RWPE1 (cell line): Measurements from ENCODE around the gene YTHDF1.
"Not testable (repeated sequence)": the region's sequence is repeated elsewhere in the genome, so short reads cannot be mapped to it uniquely, and the experiment has no call there.

Experiments
- CTCF ChIA-PET: fragments of 350-600 bp; sonication (Branson Sonifier 250); formaldehyde crosslinking; extraction: SDS; loops from one replicate; lab custom pipeline; 2021; lab: Yijun Ruan, JAX
- POLR2A ChIA-PET: fragments of 400-600 bp; formaldehyde crosslinking; extraction: SDS; loops from one replicate; lab custom pipeline; 2020; ENCODE audit warnings: antibody characterized with exemption; ENCODE audit not compliant: low non-redundant PET; lab: Yijun Ruan, JAX
- DNase-seq: peaks from one replicate; pipeline ENCODE4 v3.0.0; 2012; ENCODE audit warnings: low spot score
- H3K27ac ChIP-seq: fragments of 450-650 bp; 2 replicates; pipeline ENCODE4 v1.5.1; 2017
- CTCF ChIP-seq: fragments of 450-650 bp; conservative IDR thresholded peaks from 2 replicates; pipeline ENCODE4 v1.5.1; 2017; ENCODE audit warnings: low read depth, mild to moderate bottlenecking

YTHDF1 gene

GRCh38 chr20:63253065-63253437 lies 37.1 kb upstream of the YTHDF1 start:
- CTCF ChIA-PET = interaction anchor here (1.5 to 6.4 kb wide), 2 partner anchors 19 to 30 kb away, joined by 11 to 33 read pairs; no protein-coding TSS in a partner anchor
- no peak overlapping the region for H3K27ac ChIP-seq
- DNase-seq = no peak
- POLR2A ChIA-PET = interaction anchor here (1.0 to 1.3 kb wide), 2 partner anchors 18 to 20 kb away, joined by 3 read pairs; partner anchors contain the start of genes ARFGAP1 and BIRC7
- TF ChIP-seq CTCF = no peak

- CTCF ChIA-PET = interaction anchor here (0.6 to 6.4 kb wide), 6 partner anchors 11 to 312 kb away, joined by 3 to 33 read pairs (median 4); partner anchors contain the start of gene ARFGAP1
- no peak for TF ChIP-seq CTCF
- no peak for DNase-seq
- POLR2A ChIA-PET = interaction anchor here (0.6 to 1.1 kb wide), 2 partner anchors 37 to 245 kb away, joined by 3 read pairs; no protein-coding TSS in a partner anchor
- no peak overlapping the region for H3K27ac ChIP-seq
These were observed 36.4 kb upstream of the YTHDF1 start for GRCh38 chr20:63252284-63252711.

GRCh38 chr20:63251350-63251749 lies 35.4 kb upstream of the YTHDF1 start:
- CTCF ChIA-PET = interaction anchor here (0.7 to 6.4 kb wide), 4 partner anchors 21 to 196 kb away, joined by 3 to 33 read pairs (median 4); partner anchors contain the start of gene ARFGAP1
- DNase-seq, POLR2A ChIA-PET, H3K27ac ChIP-seq: not testable (repeated sequence)

- ChIA-PET CTCF (interaction anchor here (1.0 to 2.3 kb wide), 3 partner anchors 15 to 60 kb away, joined by 3 to 13 read pairs (median 5); no protein-coding TSS in a partner anchor), POLR2A (no interaction called here)
- DNase-seq = no peak
- no peak overlapping the region for H3K27ac ChIP-seq
- no peak for TF ChIP-seq CTCF
These were observed 34.0 kb upstream of the YTHDF1 start for GRCh38 chr20:63249891-63250290.

- ChIA-PET POLR2A (no interaction called here), CTCF (interaction anchor here (0.7 to 2.3 kb wide), 5 partner anchors 14 to 61 kb away, joined by 3 to 13 read pairs (median 4); no protein-coding TSS in a partner anchor)
- DNase-seq = no peak
- H3K27ac ChIP-seq = no peak overlapping the region
- TF ChIP-seq CTCF = no peak
These were observed 33.1 kb upstream of the YTHDF1 start for GRCh38 chr20:63248835-63249591.

GRCh38 chr20:63247671-63248228 lies 31.8 kb upstream of the YTHDF1 start:
- POLR2A ChIA-PET = no interaction called here
- DNase-seq = no peak
- TF ChIP-seq CTCF = no peak
- CTCF ChIA-PET = interaction anchor here (0.7 to 2.3 kb wide), 2 partner anchors 9 to 25 kb away, joined by 3 to 13 read pairs; no protein-coding TSS in a partner anchor
- H3K27ac ChIP-seq = no peak overlapping the region
